Measurements from ENCODE around the gene EBLN2.

Gene EBLN2

GRCh38 chr3:73107676-73108187 lies 46.3 kb downstream of the EBLN2 start:
- DNase-seq (ENCODE audit: low read depth) = no peak

GRCh38 chr3:73108750-73109149 lies 47.3 kb downstream of the EBLN2 start:
- no peak for DNase-seq (ENCODE audit: low read depth)

GRCh38 chr3:73110530-73110929 lies 49.1 kb downstream of the EBLN2 start:
- DNase-seq (ENCODE audit: low read depth) = no peak

Measured in activated gamma-delta T cell treated with anti-CD3 and anti-CD28 coated beads, Interleukin-2, amount 50 U/mL, for 16 hours (primary cell).